NCI-H187 treated with DMSO at 0.1 percent for 48 hours (cell line): ENCODE measurements around the gene ZNF594.
"Not testable (repeated sequence)": the region's sequence is repeated elsewhere in the genome, so short reads cannot be mapped to it uniquely, and the experiment has no call there.

Experiments used
- DNase-seq: peaks from one replicate; lab custom pipeline; 2025; lab: John Stamatoyannopoulos, UW

Gene ZNF594

DNA sequence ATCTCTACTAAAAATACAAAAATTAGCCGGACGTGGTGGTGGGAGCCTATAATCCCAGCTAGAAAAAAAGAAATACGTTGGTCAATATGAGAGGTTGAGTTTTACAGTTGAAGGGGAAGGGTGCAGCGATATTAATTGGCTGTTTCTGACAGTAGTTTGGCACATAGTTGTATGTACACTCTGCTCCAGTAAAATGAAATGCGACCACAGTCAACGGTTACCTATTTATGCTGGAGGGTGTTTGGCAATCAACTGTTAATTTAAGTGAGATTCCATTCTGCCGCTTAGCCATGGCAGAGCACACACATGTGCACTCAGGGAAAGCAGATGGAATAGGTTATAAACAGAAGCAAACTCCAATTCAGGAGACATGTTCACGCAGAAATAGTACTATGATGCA, 9.3 kb upstream of the ZNF594 start:
- DNase-seq = no peak

- no peak for DNase-seq
Measured at GRCh38 chr17:5200360-5200759, 8.7 kb upstream of the ZNF594 start.

DNA sequence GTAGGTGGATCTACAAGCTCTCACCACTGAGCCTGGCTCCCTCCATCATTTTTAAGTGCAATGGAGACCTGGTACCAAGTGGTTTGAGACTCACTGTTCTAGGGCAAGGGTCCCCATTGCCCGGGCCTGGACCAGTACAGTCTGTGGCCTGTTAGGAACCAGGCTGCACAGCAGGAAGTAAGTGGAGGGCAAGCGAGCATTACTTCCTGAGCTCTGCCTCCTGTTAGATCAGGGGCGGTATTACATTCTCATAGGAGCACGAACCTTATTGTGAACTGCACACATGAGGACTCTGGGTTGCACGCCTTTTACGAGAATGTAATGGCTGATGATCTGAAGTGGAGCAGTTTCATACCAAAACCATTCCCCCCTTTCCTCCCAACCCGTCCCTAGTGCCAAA, 6.8 kb upstream of the ZNF594 start:
- no peak for DNase-seq

GRCh38 chr17:5194346-5194745, 2.7 kb upstream of the ZNF594 start:
- no peak for DNase-seq

GRCh38 chr17:5184288-5184687, 7.4 kb downstream of the ZNF594 start:
- no peak for DNase-seq

GRCh38 chr17:5183410-5183793, 8.3 kb downstream of the ZNF594 start:
- no peak for DNase-seq

GRCh38 chr17:5182597-5183409, 8.9 kb downstream of the ZNF594 start:
- no peak for DNase-seq

- DNase-seq = no peak
Measured at GRCh38 chr17:5181509-5182305, 10.0 kb downstream of the ZNF594 start.

GRCh38 chr17:5179003-5179402, 12.7 kb downstream of the ZNF594 start:
- DNase-seq = no peak

DNA sequence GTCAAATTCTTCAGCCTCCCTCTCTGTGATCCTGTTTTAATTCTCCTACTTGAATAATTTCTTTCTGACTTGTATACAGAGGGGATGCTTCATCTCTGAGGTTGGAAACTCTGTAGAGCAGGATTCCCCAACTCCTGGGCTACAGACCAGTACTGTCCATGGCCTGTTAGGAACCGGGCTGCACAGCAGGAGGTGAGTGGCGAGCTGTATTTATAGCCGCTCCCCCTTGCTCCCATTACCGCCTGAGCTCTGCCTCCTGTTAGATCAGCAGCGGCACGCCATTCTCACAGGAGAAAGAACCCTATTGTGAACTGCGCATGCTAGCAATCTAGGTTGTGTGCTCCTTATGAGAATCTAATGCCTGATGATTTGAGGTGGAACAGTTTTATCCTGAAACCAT, 16.6 kb downstream of the ZNF594 start:
- not testable (repeated sequence) for DNase-seq

DNA sequence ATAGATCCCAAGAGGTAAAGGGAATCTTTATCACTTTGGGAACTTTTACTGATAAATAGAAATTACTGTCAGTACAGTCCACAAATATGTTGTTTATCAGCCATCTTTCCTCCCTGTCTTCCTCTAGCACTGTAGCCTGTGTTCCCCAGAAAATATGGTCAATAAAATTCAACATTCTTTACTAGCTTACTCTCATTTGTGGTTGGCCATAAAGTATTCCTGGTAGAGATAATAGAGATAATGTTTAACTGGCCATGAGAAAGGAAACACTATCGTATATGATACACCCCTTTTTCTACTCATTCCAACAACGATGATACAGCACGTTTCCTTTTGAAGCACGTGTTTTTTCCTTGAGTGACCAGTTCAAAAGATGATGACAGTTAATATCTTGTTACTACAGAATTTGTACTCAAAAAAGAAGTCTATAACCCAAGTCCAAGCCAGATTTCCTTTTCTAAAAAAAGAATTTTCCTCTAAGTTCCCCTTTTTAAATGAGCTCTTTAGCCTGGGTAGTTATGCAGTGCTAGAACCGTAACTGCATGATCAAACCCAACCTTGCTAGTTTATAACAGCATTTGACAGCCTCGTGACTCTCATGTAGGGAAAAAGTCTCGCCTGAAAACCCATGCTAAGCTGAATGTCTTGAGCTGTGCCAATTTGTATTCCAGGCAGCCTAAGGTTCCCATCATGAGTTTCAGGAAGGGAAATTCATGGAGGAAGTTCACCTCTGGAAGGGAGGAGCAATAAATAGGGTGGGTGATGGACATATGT, 25.7 kb downstream of the ZNF594 start:
- not testable (repeated sequence) for DNase-seq

DNA sequence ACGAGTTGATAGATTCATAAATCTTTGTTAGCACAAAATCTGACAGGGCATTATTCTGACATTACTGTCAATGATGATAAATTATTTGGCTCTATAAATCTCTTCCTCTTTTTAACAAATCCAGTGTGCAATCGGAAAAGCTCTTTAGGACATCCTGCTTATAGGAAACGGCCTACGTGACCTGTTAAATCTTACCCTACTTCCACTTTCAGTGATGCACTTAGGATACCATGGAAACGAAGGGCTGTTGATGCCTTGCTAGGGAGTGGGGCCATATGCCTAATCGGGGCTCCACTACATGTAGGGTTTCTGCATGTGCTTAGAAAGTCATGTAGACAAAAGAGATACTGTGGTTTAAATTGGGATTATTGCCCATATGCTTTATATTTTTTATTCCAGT, 27.2 kb downstream of the ZNF594 start:
- no peak for DNase-seq

DNA sequence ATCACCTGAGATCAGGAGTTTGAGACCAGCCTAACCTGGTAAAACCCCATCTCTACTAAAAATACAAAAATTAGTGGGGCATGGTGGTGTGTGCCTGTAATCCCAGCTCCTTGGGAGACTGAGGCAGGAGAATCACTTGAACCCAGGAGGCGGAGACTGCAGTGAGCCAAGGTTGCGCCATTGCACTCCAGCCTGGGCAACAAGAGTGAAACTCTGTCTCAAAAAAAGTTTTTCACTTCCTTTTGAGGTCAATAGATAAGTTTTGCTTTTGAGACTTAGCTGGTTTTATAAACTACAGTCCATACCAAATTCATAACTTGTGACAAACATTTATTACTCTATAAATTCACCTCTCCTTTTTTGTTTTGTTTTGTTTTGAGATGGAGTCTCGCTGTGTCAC, 29.9 kb downstream of the ZNF594 start:
- not testable (repeated sequence) for DNase-seq

DNA sequence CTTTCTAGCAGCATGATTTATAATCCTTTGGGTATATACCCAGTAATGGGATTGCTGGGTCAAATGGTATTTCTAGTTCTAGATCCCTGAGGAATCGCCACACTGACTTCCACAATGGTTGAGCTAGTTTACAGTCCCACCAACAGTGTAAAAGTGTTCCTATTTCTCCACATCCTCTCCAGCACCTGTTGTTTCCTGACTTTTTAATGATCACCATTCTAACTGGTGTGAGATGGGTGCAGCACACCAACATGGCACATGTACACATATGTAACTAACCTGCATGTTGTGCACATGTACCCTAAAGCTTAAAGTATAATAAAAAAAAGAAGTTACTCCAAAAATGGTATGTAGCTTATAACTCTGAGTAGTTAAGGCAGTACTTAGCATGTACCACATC, 31.0 kb downstream of the ZNF594 start:
- not testable (repeated sequence) for DNase-seq

- not testable (repeated sequence) for DNase-seq
Measured at GRCh38 chr17:5146122-5146521, 45.5 kb downstream of the ZNF594 start.

GRCh38 chr17:5142877-5143276, 48.8 kb downstream of the ZNF594 start:
- not testable (repeated sequence) for DNase-seq

- DNase-seq = no peak
Measured at GRCh38 chr17:5139458-5139732, 52.3 kb downstream of the ZNF594 start.

GRCh38 chr17:5138616-5139457, 52.8 kb downstream of the ZNF594 start:
- DNase-seq = no peak

- not testable (repeated sequence) for DNase-seq
Measured at GRCh38 chr17:5138198-5138544, 53.5 kb downstream of the ZNF594 start.

- not testable (repeated sequence) for DNase-seq
Measured at GRCh38 chr17:5137511-5138197, 54.0 kb downstream of the ZNF594 start.
